Measurements from ENCODE around the gene CARM1. TPM values are rescaled to one million over a fixed set of nuclear protein-coding genes. Genes with fewer than 3 reads are reported as not detected.

CARM1 gene
- total and polyA plus RNA-seq, 2 experiments from 2014 or later = 43.3 to 118 TPM

- no peak for TF ChIP-seq REST (IDR thresholded peaks at IDR 0.05; ENCODE audit: unreplicated experiment)
- TF ChIP-seq NANOG (IDR thresholded peaks at IDR 0.05; ENCODE audit: borderline replicate concordance) = no peak
These were observed 27.8 kb downstream of the CARM1 start (continued) for GRCh38 chr19:10899151-10899653.

GRCh38 chr19:10907925-10908324 is 36.6 kb downstream of the CARM1 start:
- H3K36me3 ChIP-seq (ENCODE audit: insufficient read depth) = peaks cover 5% of the 10 kb centered on the region
- TF ChIP-seq ETS1 (IDR thresholded peaks at IDR 0.05) = no peak
- TF ChIP-seq ZNF114 (CRISPR knock-in tag; IDR thresholded peaks at IDR 0.05) = no peak
- no peak for TF ChIP-seq EZH2 (IDR thresholded peaks at IDR 0.05; ENCODE audit: low read depth, unreplicated experiment)
- no peak for TF ChIP-seq NANOG (IDR thresholded peaks at IDR 0.05; ENCODE audit: borderline replicate concordance)
- no peak for TF ChIP-seq ZNF331 (CRISPR knock-in tag; IDR thresholded peaks at IDR 0.05; ENCODE audit: low read depth)
- no peak for TF ChIP-seq JUNB (IDR thresholded peaks at IDR 0.05; ENCODE audit: unreplicated experiment)
- no peak for TF ChIP-seq CREB1 (CRISPR knock-in tag; IDR thresholded peaks at IDR 0.05; ENCODE audit: low read depth)
- no peak for TF ChIP-seq EZH2phosphoT487 (IDR thresholded peaks at IDR 0.05; ENCODE audit: unreplicated experiment)
- no peak for TF ChIP-seq REST (IDR thresholded peaks at IDR 0.05; ENCODE audit: unreplicated experiment)
- TF ChIP-seq POLR2AphosphoS5 (IDR thresholded peaks at IDR 0.05; ENCODE audit: low read depth) = no peak
- no peak for TF ChIP-seq STAT1 (IDR thresholded peaks at IDR 0.05; ENCODE audit: unreplicated experiment)
- TF ChIP-seq CTCF (conservative IDR thresholded peaks at IDR 0.05; ENCODE audit: low read depth in 2 of 2) = no peak

More at GRCh38 chr19:10907925-10908324, 36.6 kb downstream of the CARM1 start:
- no peak overlapping the region for H3K4me3 Mint-ChIP-seq
- H2AFZ ChIP-seq = no peak overlapping the region
- H3K4me3 ChIP-seq = no peak overlapping the region
- peaks cover 5% of the 10 kb centered on the region for H3K27me3 Mint-ChIP-seq (ENCODE audit: insufficient read depth, low read depth, poor library complexity)
- ATAC-seq (no peak), DNase-seq (ENCODE audit: low spot score) (no peak)
- no peak overlapping the region for H3K27ac ChIP-seq (ENCODE audit: low read depth)
- H3K9me2 ChIP-seq (ENCODE audit: insufficient read depth) = no peaks in the 10 kb centered on the region
- peaks cover 3% of the 10 kb centered on the region for H3K9me3 Mint-ChIP-seq
- H3K4me1 ChIP-seq (ENCODE audit: insufficient read depth) = no peaks in the 10 kb centered on the region
- no peak overlapping the region for H3K27ac Mint-ChIP-seq
- no peaks in the 10 kb centered on the region for H3K4me1 Mint-ChIP-seq
- peaks cover 14% of the 10 kb centered on the region; the same call in 1 of the 2 replicates for H4K20me1 ChIP-seq (replicated peaks; ENCODE audit: insufficient read depth)
- H3K36me3 Mint-ChIP-seq (ENCODE audit: low read depth) = peaks cover 53% of the 10 kb centered on the region
- H3K79me2 ChIP-seq (replicated peaks; ENCODE audit: insufficient read depth) = peaks cover 19% of the 10 kb centered on the region
- H3K27me3 ChIP-seq (ENCODE audit: insufficient read depth) = no peaks in the 10 kb centered on the region
- H3K4me2 ChIP-seq = no peak overlapping the region
- 0 out of 2 replicates have a peak, but pooled peaks cover 14% of the 10 kb centered on the region for H3F3A ChIP-seq (replicated peaks; ENCODE audit: low read depth)
